HepG2 (cell line): ENCODE results near the gene VAMP5. TPM values are rescaled to one million over a fixed set of nuclear protein-coding genes. Genes with fewer than 3 reads are reported as not detected.
A peak's percentile ranks its signal among the peaks of the same experiment; 100 is the strongest.

Source experiments
- SNAI1 ChIP-seq: sonication (generic); formaldehyde crosslinking; IDR thresholded peaks from 2 replicates; pipeline ENCODE4 v1.5.0; 2020; ENCODE audit warnings: mild to moderate bottlenecking, missing genetic modification reagents, borderline replicate concordance
- SP4 ChIP-seq: sonication (generic); formaldehyde crosslinking; IDR thresholded peaks from 2 replicates; pipeline ENCODE4 v1.8.1; 2023; ENCODE audit warnings: mild to moderate bottlenecking, missing genetic modification reagents
- THAP11 ChIP-seq: IDR thresholded peaks from 2 replicates; pipeline ENCODE4 v1.6.1; 2016; ENCODE audit warnings: missing biosample characterization, missing genetic modification reagents
- ZC3H4 ChIP-seq: sonication (generic); formaldehyde crosslinking; IDR thresholded peaks from 2 replicates; pipeline ENCODE4 v1.4.0; 2020; ENCODE audit warnings: missing genetic modification reagents, borderline replicate concordance
- ZFP37 ChIP-seq: sonication (generic); formaldehyde crosslinking; IDR thresholded peaks from 2 replicates; pipeline ENCODE4 v1.4.0; 2020; ENCODE audit warnings: missing genetic modification reagents, borderline replicate concordance
- ZNF101 ChIP-seq: sonication (generic); formaldehyde crosslinking; IDR thresholded peaks from 2 replicates; pipeline ENCODE4 v1.4.0; 2020; ENCODE audit warnings: mild to moderate bottlenecking, low read depth, missing genetic modification reagents, borderline replicate concordance
- ZNF292 ChIP-seq: sonication (generic); formaldehyde crosslinking; IDR thresholded peaks from 2 replicates; pipeline ENCODE4 v1.8.1; 2022; ENCODE audit warnings: mild to moderate bottlenecking, low read depth, missing genetic modification reagents, borderline replicate concordance
- ZSCAN29 ChIP-seq: sonication (generic); formaldehyde crosslinking; conservative IDR thresholded peaks from 2 replicates; pipeline ENCODE4 v1.4.0; 2020; ENCODE audit warnings: mild to moderate bottlenecking, missing genetic modification reagents
- polyA plus RNA-seq, 8 experiments: library from polyadenylated mRNA; depleted of rRNA in 3 of 8; stranded (reverse) in 7 of 8; unstranded in 1 of 8; fragments of >200 nt; fragmentation: Illumina TruSeq in 4 of 8; extraction: Trizol in 4 of 8; gene quantifications; 2 replicates each; pipeline versions ENCODE4 v1.2.1 to v1.2.3, GENCODE V29; 2011 to 2016; ENCODE audit warnings: low read depth in 4 of 8, missing spikeins in 1 of 8, mixed read lengths in 1 of 8; ENCODE audit not compliant: insufficient read depth in 1 of 8
- total RNA-seq, 5 experiments: library from RNA; depleted of rRNA; stranded (reverse); fragments of >200 nt; fragmentation: Illumina TruSeq; extraction: Trizol; gene quantifications; 2 replicates each; pipeline ENCODE4 v1.2.3, GENCODE V29; 2016; ENCODE audit warnings: low read depth in 1 of 5
- TF ChIP-seq, protein P1 (sequence below): sonication (generic); formaldehyde crosslinking; IDR thresholded peaks from 2 replicates; pipeline ENCODE4 v1.5.1; 2020; ENCODE audit warnings: missing genetic modification reagents, mild to moderate bottlenecking, borderline replicate concordance
- TF ChIP-seq, protein P2 (sequence below): IDR thresholded peaks from 2 replicates; pipeline ENCODE4 v1.6.1; 2012; ENCODE audit warnings: inconsistent platforms
- TF ChIP-seq, protein P3 (sequence below): sonication (generic); formaldehyde crosslinking; IDR thresholded peaks from 2 replicates; pipeline ENCODE4 v1.4.0; 2020; ENCODE audit warnings: missing genetic modification reagents, borderline replicate concordance
- TF ChIP-seq, protein P4 (sequence below): IDR thresholded peaks from 2 replicates; pipeline ENCODE4 v1.4.0; 2020; ENCODE audit warnings: mild to moderate bottlenecking, missing genetic modification reagents
- TF ChIP-seq, protein P5 (sequence below): sonication (generic); formaldehyde crosslinking; IDR thresholded peaks from 2 replicates; pipeline ENCODE4 v1.8.0; 2022; ENCODE audit warnings: missing genetic modification reagents, mild to moderate bottlenecking, inconsistent platforms, borderline replicate concordance
- TF ChIP-seq, protein P6 (sequence below): sonication (generic); formaldehyde crosslinking; IDR thresholded peaks from 2 replicates; pipeline ENCODE4 v1.8.0; 2023; ENCODE audit warnings: mild to moderate bottlenecking, missing genetic modification reagents

VAMP5 gene
- total and polyA plus RNA-seq, 2 of the 13 experiments (the other 11 are each of a cell fraction or from before 2014, with no cell fraction given): 7.2 to 56.7 TPM

DNA sequence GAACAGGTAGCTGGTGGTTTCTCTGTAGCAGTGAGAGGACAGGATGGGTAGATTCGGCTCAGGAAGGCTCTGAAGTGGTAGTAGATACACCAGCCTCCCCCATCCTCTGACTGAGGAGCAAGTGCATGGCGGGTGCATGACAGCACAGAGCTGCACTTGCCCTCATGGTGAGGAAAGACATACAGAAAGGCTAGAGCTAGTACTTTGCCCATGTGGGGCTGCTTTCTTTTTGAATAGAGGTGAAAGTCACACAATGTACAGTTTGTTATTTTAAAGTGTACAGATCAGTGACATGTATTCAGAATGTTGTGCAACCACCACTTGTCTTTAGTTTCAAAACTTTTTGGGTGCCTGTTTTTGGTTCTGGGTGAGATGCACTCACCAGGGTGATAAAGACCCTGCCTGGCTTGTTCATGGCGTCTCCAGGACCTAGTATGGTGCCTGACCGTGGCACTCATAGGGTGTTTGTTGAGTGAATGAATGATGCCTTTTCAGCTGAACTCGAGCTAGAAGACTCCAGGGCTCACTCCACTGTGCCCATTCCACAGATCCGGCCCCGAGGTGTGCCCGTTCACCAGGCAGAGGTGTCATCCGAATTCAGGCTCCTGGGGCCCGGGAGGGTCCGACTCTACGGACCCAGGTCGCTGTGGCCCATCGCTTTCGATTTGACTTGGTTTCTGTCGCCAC is 421 bp upstream of the VAMP5 start (continued):
- TF ChIP-seq, protein P1, sequence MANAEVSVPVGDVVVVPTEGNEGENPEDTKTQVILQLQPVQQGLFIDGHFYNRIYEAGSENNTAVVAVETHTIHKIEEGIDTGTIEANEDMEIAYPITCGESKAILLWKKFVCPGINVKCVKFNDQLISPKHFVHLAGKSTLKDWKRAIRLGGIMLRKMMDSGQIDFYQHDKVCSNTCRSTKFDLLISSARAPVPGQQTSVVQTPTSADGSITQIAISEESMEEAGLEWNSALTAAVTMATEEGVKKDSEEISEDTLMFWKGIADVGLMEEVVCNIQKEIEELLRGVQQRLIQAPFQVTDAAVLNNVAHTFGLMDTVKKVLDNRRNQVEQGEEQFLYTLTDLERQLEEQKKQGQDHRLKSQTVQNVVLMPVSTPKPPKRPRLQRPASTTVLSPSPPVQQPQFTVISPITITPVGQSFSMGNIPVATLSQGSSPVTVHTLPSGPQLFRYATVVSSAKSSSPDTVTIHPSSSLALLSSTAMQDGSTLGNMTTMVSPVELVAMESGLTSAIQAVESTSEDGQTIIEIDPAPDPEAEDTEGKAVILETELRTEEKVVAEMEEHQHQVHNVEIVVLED (CRISPR knock-in tag): no peak; the same call in 1 of the 2 replicates
- TF ChIP-seq ZNF101: 0 out of 2 replicates have a peak, but pooled peaks have one; percentile 12
- TF ChIP-seq ZNF292: peak; percentile 62; the same call in 1 of the 2 replicates
- TF ChIP-seq, protein P2, sequence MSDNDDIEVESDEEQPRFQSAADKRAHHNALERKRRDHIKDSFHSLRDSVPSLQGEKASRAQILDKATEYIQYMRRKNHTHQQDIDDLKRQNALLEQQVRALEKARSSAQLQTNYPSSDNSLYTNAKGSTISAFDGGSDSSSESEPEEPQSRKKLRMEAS: peak; percentile 47; the same call in 1 of the 2 replicates
- TF ChIP-seq, protein P3, sequence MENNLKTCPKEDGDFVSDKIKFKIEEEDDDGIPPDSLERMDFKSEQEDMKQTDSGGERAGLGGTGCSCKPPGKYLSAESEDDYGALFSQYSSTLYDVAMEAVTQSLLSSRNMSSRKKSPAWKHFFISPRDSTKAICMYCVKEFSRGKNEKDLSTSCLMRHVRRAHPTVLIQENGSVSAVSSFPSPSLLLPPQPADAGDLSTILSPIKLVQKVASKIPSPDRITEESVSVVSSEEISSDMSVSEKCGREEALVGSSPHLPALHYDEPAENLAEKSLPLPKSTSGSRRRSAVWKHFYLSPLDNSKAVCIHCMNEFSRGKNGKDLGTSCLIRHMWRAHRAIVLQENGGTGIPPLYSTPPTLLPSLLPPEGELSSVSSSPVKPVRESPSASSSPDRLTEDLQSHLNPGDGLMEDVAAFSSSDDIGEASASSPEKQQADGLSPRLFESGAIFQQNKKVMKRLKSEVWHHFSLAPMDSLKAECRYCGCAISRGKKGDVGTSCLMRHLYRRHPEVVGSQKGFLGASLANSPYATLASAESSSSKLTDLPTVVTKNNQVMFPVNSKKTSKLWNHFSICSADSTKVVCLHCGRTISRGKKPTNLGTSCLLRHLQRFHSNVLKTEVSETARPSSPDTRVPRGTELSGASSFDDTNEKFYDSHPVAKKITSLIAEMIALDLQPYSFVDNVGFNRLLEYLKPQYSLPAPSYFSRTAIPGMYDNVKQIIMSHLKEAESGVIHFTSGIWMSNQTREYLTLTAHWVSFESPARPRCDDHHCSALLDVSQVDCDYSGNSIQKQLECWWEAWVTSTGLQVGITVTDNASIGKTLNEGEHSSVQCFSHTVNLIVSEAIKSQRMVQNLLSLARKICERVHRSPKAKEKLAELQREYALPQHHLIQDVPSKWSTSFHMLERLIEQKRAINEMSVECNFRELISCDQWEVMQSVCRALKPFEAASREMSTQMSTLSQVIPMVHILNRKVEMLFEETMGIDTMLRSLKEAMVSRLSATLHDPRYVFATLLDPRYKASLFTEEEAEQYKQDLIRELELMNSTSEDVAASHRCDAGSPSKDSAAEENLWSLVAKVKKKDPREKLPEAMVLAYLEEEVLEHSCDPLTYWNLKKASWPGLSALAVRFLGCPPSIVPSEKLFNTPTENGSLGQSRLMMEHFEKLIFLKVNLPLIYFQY: peak; percentile 16; the same call in 1 of the 2 replicates
- peak; percentile 82; the same call in 1 of the 2 replicates for TF ChIP-seq ZC3H4
- TF ChIP-seq, protein P4, sequence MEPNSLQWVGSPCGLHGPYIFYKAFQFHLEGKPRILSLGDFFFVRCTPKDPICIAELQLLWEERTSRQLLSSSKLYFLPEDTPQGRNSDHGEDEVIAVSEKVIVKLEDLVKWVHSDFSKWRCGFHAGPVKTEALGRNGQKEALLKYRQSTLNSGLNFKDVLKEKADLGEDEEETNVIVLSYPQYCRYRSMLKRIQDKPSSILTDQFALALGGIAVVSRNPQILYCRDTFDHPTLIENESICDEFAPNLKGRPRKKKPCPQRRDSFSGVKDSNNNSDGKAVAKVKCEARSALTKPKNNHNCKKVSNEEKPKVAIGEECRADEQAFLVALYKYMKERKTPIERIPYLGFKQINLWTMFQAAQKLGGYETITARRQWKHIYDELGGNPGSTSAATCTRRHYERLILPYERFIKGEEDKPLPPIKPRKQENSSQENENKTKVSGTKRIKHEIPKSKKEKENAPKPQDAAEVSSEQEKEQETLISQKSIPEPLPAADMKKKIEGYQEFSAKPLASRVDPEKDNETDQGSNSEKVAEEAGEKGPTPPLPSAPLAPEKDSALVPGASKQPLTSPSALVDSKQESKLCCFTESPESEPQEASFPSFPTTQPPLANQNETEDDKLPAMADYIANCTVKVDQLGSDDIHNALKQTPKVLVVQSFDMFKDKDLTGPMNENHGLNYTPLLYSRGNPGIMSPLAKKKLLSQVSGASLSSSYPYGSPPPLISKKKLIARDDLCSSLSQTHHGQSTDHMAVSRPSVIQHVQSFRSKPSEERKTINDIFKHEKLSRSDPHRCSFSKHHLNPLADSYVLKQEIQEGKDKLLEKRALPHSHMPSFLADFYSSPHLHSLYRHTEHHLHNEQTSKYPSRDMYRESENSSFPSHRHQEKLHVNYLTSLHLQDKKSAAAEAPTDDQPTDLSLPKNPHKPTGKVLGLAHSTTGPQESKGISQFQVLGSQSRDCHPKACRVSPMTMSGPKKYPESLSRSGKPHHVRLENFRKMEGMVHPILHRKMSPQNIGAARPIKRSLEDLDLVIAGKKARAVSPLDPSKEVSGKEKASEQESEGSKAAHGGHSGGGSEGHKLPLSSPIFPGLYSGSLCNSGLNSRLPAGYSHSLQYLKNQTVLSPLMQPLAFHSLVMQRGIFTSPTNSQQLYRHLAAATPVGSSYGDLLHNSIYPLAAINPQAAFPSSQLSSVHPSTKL: peak; percentile 22; the same call in 1 of the 2 replicates
- no peak for TF ChIP-seq THAP11 (CRISPR knock-in tag)
- TF ChIP-seq, protein P5, sequence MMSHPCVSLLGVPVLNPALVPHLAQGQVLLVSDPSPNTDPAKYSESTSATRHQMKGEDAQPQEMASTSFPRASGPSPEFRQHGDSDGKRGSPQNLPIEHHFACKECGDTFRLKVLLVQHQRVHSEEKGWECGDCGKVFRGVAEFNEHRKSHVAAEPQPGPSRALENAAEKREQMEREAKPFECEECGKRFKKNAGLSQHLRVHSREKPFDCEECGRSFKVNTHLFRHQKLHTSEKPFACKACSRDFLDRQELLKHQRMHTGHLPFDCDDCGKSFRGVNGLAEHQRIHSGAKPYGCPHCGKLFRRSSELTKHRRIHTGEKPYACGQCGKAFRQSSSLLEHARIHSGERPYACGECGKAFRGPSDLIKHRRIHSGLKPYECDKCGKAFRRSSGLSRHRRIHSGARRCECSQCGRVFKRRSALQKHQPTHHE (CRISPR knock-in tag): no peak
- TF ChIP-seq SP4: 0 out of 2 replicates have a peak, but pooled peaks have one; percentile 31
- no peak; the same call in 1 of the 2 replicates for TF ChIP-seq ZFP37 (CRISPR knock-in tag)
- no peak for TF ChIP-seq SNAI1 (CRISPR knock-in tag)
- TF ChIP-seq, protein P6, sequence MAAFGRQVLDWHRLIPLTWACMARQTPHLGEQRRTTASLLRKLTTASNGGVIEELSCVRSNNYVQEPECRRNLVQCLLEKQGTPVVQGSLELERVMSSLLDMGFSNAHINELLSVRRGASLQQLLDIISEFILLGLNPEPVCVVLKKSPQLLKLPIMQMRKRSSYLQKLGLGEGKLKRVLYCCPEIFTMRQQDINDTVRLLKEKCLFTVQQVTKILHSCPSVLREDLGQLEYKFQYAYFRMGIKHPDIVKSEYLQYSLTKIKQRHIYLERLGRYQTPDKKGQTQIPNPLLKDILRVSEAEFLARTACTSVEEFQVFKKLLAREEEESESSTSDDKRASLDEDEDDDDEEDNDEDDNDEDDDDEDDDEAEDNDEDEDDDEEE (CRISPR knock-in tag): no peak; the same call in 1 of the 2 replicates
- TF ChIP-seq ZSCAN29 (CRISPR knock-in tag): no peak
